OCI-LY7 (cell line): ENCODE data around the gene STRBP. TPM values are rescaled to one million over a fixed set of nuclear protein-coding genes. Genes with fewer than 3 reads are reported as not detected.

Experiments
- BruUV-seq: library from RNA; stranded (reverse); fragments of 400-500 nt; replicated peaks from 2 replicates; lab custom pipeline; 2021; lab: Mats Ljungman, UMichigan
- CTCF ChIA-PET: fragments of 300-600 bp; sonication (Branson Sonifier 250); formaldehyde crosslinking; loops from one replicate; lab custom pipeline; 2022; ENCODE audit warnings: antibody characterized with exemption; ENCODE audit not compliant: unreplicated experiment; lab: Charles Lee
- POLR2A ChIA-PET: fragments of 300-600 bp; sonication (Branson Sonifier 250); formaldehyde crosslinking; loops from one replicate; lab custom pipeline; 2022; ENCODE audit warnings: antibody characterized with exemption; lab: Charles Lee
- DNase-seq: peaks from one replicate; pipeline ENCODE4 v3.0.0-alpha.2; 2015; ENCODE audit warnings: low spot score
- H2AFZ ChIP-seq: fragments of 200-600 bp; sonication (generic), shearing (Covaris generic); 2 replicates; pipeline ENCODE4 v1.6.1; 2014; ENCODE audit warnings: mild to moderate bottlenecking, antibody characterized with exemption, low read length, moderate library complexity
- H3K27ac ChIP-seq: fragments of 200-600 bp; sonication (generic); 2 replicates; pipeline ENCODE4 v1.5.1; 2014; ENCODE audit warnings: mixed run types, low read depth, mild to moderate bottlenecking, moderate library complexity, low read length, inconsistent platforms; ENCODE audit not compliant: poor library complexity, severe bottlenecking
- H3K36me3 ChIP-seq: fragments of 200-600 bp; sonication (generic); 2 replicates; pipeline ENCODE4 v1.6.1; 2014; ENCODE audit warnings: mild to moderate bottlenecking, antibody characterized with exemption, low read length, moderate library complexity, mixed read lengths; ENCODE audit not compliant: insufficient read depth
- H3K4me1 ChIP-seq: fragments of 200-600 bp; sonication (generic); 2 replicates; pipeline ENCODE4 v1.5.1; 2014; ENCODE audit warnings: mild to moderate bottlenecking, low read length; ENCODE audit not compliant: insufficient read depth, poor library complexity, severe bottlenecking
- H3K4me2 ChIP-seq: fragments of 200-600 bp; sonication (generic); 2 replicates; pipeline ENCODE4 v1.6.1; 2014; ENCODE audit warnings: mild to moderate bottlenecking, low read length
- H3K4me3 ChIP-seq: fragments of 200-600 bp; sonication (generic); 2 replicates; pipeline ENCODE4 v1.5.1; 2014; ENCODE audit warnings: mild to moderate bottlenecking, low read depth, low read length; ENCODE audit not compliant: poor library complexity, severe bottlenecking
- H3K79me2 ChIP-seq: fragments of 200-600 bp; sonication (generic); 2 replicates; pipeline ENCODE4 v1.6.1; 2016; ENCODE audit warnings: low read depth, mild to moderate bottlenecking, low read length, moderate library complexity, mixed read lengths; ENCODE audit not compliant: insufficient read depth
- H3K9me2 ChIP-seq: fragments of 200-600 bp; sonication (generic); 2 replicates; pipeline ENCODE4 v1.6.1; 2016; ENCODE audit warnings: mild to moderate bottlenecking, low read length, mixed read lengths; ENCODE audit not compliant: insufficient read depth
- H3K9me3 ChIP-seq: fragments of 200-600 bp; sonication (generic); 2 replicates; pipeline ENCODE4 v1.6.1; 2014; ENCODE audit warnings: mild to moderate bottlenecking, mixed run types, low read length, mixed read lengths
- H4K20me1 ChIP-seq: fragments of 200-600 bp; sonication (generic); 2 replicates; pipeline ENCODE4 v1.6.1; 2014; ENCODE audit warnings: mild to moderate bottlenecking, antibody characterized with exemption, low read length, moderate library complexity, mixed read lengths; ENCODE audit not compliant: insufficient read depth
- CTCF ChIP-seq: fragments of 200-600 bp; sonication (generic); conservative IDR thresholded peaks from 2 replicates; pipeline ENCODE4 v1.5.1; 2014; ENCODE audit warnings: mild to moderate bottlenecking, antibody characterized with exemption, low read length, moderate library complexity, mixed read lengths
- EZH2phosphoT487 ChIP-seq: fragments of 200-600 bp; sonication (generic); IDR thresholded peaks from 2 replicates; pipeline ENCODE4 v1.6.1; 2018; ENCODE audit warnings: low read depth, borderline replicate concordance, mild to moderate bottlenecking, mixed run types, antibody characterized with exemption, low read length, moderate library complexity, mixed read lengths
- intact Hi-C: fragments of 100-400 bp; cut with micrococcal nuclease; formaldehyde crosslinking; loops from one replicate; pipeline ENCODE4 v1.10.0; 2022; ENCODE audit not compliant: unreplicated experiment
- total RNA-seq, 2 experiments: library from RNA; depleted of rRNA in 1 of 2; stranded (reverse); fragments of >200 nt in 1 of 2; shearing (Covaris generic) in 1 of 2; gene quantifications; 2 replicates each; pipeline ENCODE4 v1.2.3, GENCODE V29; 2014 to 2022

Gene STRBP
- total RNA-seq, 2 experiments from 2014 or later = 82.8 to 179 TPM

- intact Hi-C loops = no loop called here
- H2AFZ ChIP-seq = peak overlapping the region; percentile 19; the same call in 1 of the 2 replicates
- peak overlapping the region; percentile 23 for H3K4me3 ChIP-seq
- peaks cover 82% of the 10 kb centered on the region for H3K4me1 ChIP-seq
- peak overlapping the region; percentile 60 for H3K27ac ChIP-seq
- H3K9me3 ChIP-seq = peaks cover 6% of the 10 kb centered on the region; the same call in 1 of the 2 replicates
- TSS peak; percentile 44 for BruUV-seq
- H3K4me2 ChIP-seq = peak overlapping the region; percentile 63
- no peaks in the 10 kb centered on the region for H3K79me2 ChIP-seq
- no peak for TF ChIP-seq EZH2phosphoT487
- TF ChIP-seq CTCF = no peak
- ChIA-PET CTCF (interaction anchor here (1.1 to 3.3 kb wide), 4 partner anchors 12 to 260 kb away, joined by 3 to 11 read pairs (median 4); no protein-coding TSS in a partner anchor), POLR2A (interaction anchor here (0.5 to 2.0 kb wide), 19 partner anchors 9 to 989 kb away, joined by 3 to 9 read pairs (median 4); no protein-coding TSS in a partner anchor)
- H3K9me2 ChIP-seq = no peaks in the 10 kb centered on the region
- peak; percentile 21 for DNase-seq
- no peaks in the 10 kb centered on the region for H4K20me1 ChIP-seq
- peaks cover 59% of the 10 kb centered on the region for H3K36me3 ChIP-seq
These were observed 178.0 kb downstream of the STRBP start for GRCh38 chr9:123090198-123090896.

- Histone ChIP-seq H3K9me3 (peaks cover 6% of the 10 kb centered on the region; the same call in 1 of the 2 replicates), H3K4me2 (peak overlapping the region; percentile 63), H2AFZ (peak overlapping the region; percentile 19; the same call in 1 of the 2 replicates), H3K27ac (peak overlapping the region; percentile 60), H3K9me2 (no peaks in the 10 kb centered on the region), H4K20me1 (no peaks in the 10 kb centered on the region), H3K79me2 (no peaks in the 10 kb centered on the region), H3K36me3 (peaks cover 62% of the 10 kb centered on the region), H3K4me3 (peak overlapping the region; percentile 23), H3K4me1 (peaks cover 82% of the 10 kb centered on the region)
- intact Hi-C loops = no loop called here
- peak; percentile 52 for DNase-seq
- ChIA-PET POLR2A (interaction anchor here (0.5 to 1.9 kb wide), 12 partner anchors 8 to 593 kb away, joined by 3 to 9 read pairs (median 4); no protein-coding TSS in a partner anchor), CTCF (interaction anchor here (1.1 to 1.5 kb wide), 3 partner anchors 13 to 254 kb away, joined by 3 to 6 read pairs (median 3); no protein-coding TSS in a partner anchor)
- no TSS peak for BruUV-seq
- TF ChIP-seq EZH2phosphoT487 (no peak), CTCF (no peak)
These were observed 178.6 kb downstream of the STRBP start for GRCh38 chr9:123089790-123090189.
